Stomach (tissue), 9 donors: ENCODE results near the gene STAT5B. TPM values are rescaled to one million over a fixed set of nuclear protein-coding genes. Genes with fewer than 3 reads are reported as not detected.

ENCODE experiments used
- DNase-seq, 2 donors: peaks; one replicate each; pipeline versions ENCODE4 v3.0.0 to v3.0.0-alpha.2; 2013 to 2019
- H3K27ac ChIP-seq, 5 donors: fragments of 200-600 bp in 4 of 5; sonication (generic) in 4 of 5; one replicate each; pipeline ENCODE4 v1.5.1; 2013 to 2019; ENCODE audit warnings: mild to moderate bottlenecking in 1 of 5, moderate library complexity in 1 of 5
- H3K27me3 ChIP-seq, 3 donors: fragments of 200-600 bp; sonication (generic); one replicate each; pipeline ENCODE4 v1.5.1; 2017 to 2019; ENCODE audit warnings: mixed run types in 1 of 3
- H3K36me3 ChIP-seq, 4 donors: fragments of 200-600 bp; sonication (generic); 1 replicate in 3 of 4; 2 replicates in 1 of 4; pipeline ENCODE4 v1.5.1; 2016 to 2019
- H3K4me1 ChIP-seq, 4 donors: fragments of 200-600 bp; sonication (generic); one replicate each; pipeline ENCODE4 v1.5.1; 2016 to 2019
- H3K4me3 ChIP-seq, 4 donors: fragments of 200-600 bp; sonication (generic) in 3 of 4; one replicate each; pipeline ENCODE4 v1.5.1; 2016 to 2019; ENCODE audit warnings: mild to moderate bottlenecking in 1 of 4
- H3K9me3 ChIP-seq, 4 donors: fragments of 200-600 bp; sonication (generic); one replicate each; pipeline ENCODE4 v1.5.1; 2016 to 2019
- EP300 ChIP-seq: sonication (generic); formaldehyde crosslinking; IDR thresholded peaks from one replicate; pipeline ENCODE4 v1.6.1; 2017; ENCODE audit warnings: antibody characterized with exemption
- POLR2A ChIP-seq, 4 donors: fragments of 450-650 bp; IDR thresholded peaks; one replicate each; pipeline ENCODE4 v1.6.1; 2016; ENCODE audit warnings: antibody characterized with exemption in 4 of 4, control low read depth in 2 of 4, mild to moderate bottlenecking in 1 of 4, moderate library complexity in 1 of 4
- POLR2AphosphoS5 ChIP-seq, 3 donors: sonication (generic); formaldehyde crosslinking; IDR thresholded peaks; one replicate each; pipeline ENCODE4 v1.6.1; 2016; ENCODE audit warnings: antibody characterized with exemption in 3 of 3
- WGBS, 5 donors: extraction: QIAGEN DNeasy Blood & Tissue Kit in 3 of 5; methylation state at CpG; one replicate each; pipeline versions ENCODE4 v1.1.5 to v1.1.7; 2013 to 2018; 5-methylcytosine and 5-hydroxymethylcytosine counted together
- intact Hi-C: fragments of 100-400 bp; cut with DNase I; formaldehyde crosslinking; loops from one replicate; pipeline ENCODE4 v1.15.1; 2023; ENCODE audit warnings: low total_unique reads
- polyA plus RNA-seq, 3 donors: library from polyadenylated mRNA; stranded (reverse); fragments of 200-250 nt; gene quantifications; one replicate each; pipeline ENCODE4 v1.2.3, GENCODE V29; 2013
- total RNA-seq, 5 donors: library from RNA; depleted of rRNA; stranded (reverse); fragments of >200 nt; gene quantifications; one replicate each; pipeline versions ENCODE4 v1.1.0 to v1.2.3, GENCODE V29; 2014 to 2016
- TF ChIP-seq, protein P1 (sequence below), 7 experiments: fragments of 450-650 bp in 4 of 7; fragments of 200-600 bp in 3 of 7; sonication (generic) in 3 of 7; IDR thresholded peaks; one replicate each; pipeline ENCODE4 v1.5.1; 2016 to 2019; ENCODE audit warnings: antibody characterized with exemption in 7 of 7, control low read depth in 2 of 7, mild to moderate bottlenecking in 1 of 7
- donor health status: healthy with polysubstance abuse.
- donor health status: Bipolar disorder and iron deficiency.
- donor health status: healthy.

The STAT5B gene
- total and polyA plus RNA-seq, 8 donors: 18.9 to 86.2 (median 52.4) TPM

DNA sequence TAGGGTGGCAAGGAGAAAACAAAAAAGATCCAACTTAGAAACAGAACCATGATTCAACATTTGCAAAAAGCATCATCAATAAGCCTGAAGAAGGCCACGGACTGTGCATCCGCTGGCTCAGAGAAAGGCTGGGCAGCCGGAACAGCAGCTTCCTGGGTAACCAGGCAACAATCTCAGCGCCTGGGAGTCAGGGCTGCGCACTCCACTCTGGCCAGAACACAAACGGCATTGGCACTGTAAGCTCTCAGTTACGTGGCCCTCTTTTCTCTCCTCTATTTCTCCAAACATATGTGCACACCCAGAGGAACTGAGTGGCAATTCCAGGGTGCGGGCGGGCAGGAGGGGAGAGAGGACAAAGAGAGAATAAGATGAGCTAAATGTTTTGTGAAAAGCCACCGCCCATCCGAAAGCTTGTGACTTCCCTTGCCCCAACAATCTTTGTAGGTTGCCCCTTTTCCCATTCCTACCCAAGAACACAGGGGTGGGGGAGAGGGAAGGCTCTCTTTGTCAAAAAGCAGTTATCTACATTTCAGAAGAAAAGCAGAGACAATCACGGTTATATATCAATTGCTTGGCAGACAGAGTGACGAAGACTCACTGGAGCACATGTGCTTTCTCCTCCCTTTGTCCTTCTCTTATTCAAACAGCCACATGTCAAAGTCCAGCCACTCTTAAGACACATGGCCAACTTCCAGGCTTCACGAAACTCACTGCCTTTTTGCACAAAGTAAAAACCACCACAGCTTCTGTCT, 75.3 kb downstream of the STAT5B start:
- peak; percentile 73 to 86 for DNase-seq
- intact Hi-C loops: no loop called here
- Histone ChIP-seq H3K4me1 (peaks cover 0 to 16% (median 13%) of the 10 kb centered on the region in 4 donors), H3K4me3 (no peak overlapping the region), H3K27me3 (no peaks in the 10 kb centered on the region), H3K27ac (peak overlapping the region; percentile 27 to 65 (median 56)), H3K9me3 (no peaks in the 10 kb centered on the region), H3K36me3 (peaks cover 14 to 71% (median 65%) of the 10 kb centered on the region in 4 donors)
- WGBS, 5 donors: 27 to 49% (median 35%) methylated on average over 14 of the region's 14 CpGs
- TF ChIP-seq EP300 (no peak), POLR2A (IDR thresholded peaks at IDR 0.05) (no peak), POLR2AphosphoS5 (IDR thresholded peaks at IDR 0.05) (peak in 1 of 3 donors; percentile 42)
- TF ChIP-seq, protein P1, sequence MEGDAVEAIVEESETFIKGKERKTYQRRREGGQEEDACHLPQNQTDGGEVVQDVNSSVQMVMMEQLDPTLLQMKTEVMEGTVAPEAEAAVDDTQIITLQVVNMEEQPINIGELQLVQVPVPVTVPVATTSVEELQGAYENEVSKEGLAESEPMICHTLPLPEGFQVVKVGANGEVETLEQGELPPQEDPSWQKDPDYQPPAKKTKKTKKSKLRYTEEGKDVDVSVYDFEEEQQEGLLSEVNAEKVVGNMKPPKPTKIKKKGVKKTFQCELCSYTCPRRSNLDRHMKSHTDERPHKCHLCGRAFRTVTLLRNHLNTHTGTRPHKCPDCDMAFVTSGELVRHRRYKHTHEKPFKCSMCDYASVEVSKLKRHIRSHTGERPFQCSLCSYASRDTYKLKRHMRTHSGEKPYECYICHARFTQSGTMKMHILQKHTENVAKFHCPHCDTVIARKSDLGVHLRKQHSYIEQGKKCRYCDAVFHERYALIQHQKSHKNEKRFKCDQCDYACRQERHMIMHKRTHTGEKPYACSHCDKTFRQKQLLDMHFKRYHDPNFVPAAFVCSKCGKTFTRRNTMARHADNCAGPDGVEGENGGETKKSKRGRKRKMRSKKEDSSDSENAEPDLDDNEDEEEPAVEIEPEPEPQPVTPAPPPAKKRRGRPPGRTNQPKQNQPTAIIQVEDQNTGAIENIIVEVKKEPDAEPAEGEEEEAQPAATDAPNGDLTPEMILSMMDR (IDR thresholded peaks at IDR 0.05): no peak

DNA sequence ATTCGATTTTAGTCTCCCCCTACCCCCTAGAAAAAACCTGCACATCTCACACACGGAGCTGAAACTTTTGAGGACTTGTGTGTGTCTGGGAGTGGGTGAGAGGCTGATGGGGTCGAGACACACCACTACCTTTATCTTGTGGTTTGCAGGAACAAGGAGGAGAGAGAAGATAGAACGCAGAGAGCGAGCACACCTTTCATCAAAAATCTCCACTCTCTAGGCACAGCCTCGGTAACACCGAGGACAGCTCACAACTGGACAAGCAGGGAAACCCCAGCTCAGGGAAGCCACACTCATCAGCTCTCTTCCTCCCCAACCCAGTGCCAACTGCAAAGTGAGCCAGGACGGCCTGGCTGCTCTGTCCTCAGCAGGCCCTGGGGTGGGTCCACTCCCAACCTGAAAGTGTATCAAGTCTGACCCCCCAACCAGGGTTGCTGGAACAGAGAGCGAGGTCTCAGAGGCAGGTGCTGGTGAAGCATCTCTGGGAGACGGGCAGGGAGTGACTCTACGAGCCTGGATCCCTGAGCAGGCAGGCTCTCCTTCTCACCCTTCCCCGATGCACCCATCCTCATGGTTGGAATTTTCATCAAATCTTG, 76.7 kb downstream of the STAT5B start:
- Histone ChIP-seq H3K27ac (peak overlapping the region in 4 of 5 donors; percentile 7 to 61 (median 32)), H3K9me3 (no peaks in the 10 kb centered on the region), H3K27me3 (no peaks in the 10 kb centered on the region), H3K4me3 (no peak overlapping the region), H3K36me3 (peaks cover 10 to 57% (median 51%) of the 10 kb centered on the region in 4 donors), H3K4me1 (peaks cover 0 to 21% (median 18%) of the 10 kb centered on the region in 4 donors)
- intact Hi-C loops: no loop called here
- WGBS, 5 donors: 76 to 91% (median 86%) methylated on average over 10 to 12 of the region's 12 CpGs
- no peak for DNase-seq
- TF ChIP-seq POLR2AphosphoS5 (IDR thresholded peaks at IDR 0.05) (no peak), POLR2A (IDR thresholded peaks at IDR 0.05) (no peak), EP300 (no peak)
- TF ChIP-seq, protein P1 (IDR thresholded peaks at IDR 0.05): no peak

DNA sequence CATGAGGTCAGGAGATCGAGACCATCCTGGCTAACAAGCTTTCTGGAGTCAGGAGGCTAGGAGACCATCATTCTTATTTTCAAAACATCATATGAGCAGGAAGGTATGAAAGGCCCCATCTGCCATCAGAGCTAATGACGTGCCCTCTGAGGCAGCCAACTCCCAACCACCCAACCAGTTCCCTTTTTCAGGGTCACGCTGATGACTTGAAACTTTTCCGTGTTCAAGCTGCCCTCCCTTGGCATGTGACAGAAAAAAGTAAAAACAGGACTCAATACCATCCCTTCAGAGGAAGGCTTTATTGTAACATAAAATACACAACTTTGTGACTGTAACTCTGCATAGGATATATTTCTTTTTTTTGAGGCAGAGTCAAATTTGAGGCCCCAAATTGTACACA, 77.3 kb downstream of the STAT5B start:
- H3K27me3 ChIP-seq: no peaks in the 10 kb centered on the region
- WGBS, 5 donors: 73 to 82% (median 81%) methylated on average over 4 of the region's 4 CpGs
- peaks cover 0 to 24% (median 21%) of the 10 kb centered on the region in 4 donors for H3K4me1 ChIP-seq
- intact Hi-C loops: no loop called here
- H3K36me3 ChIP-seq: peaks cover 4 to 51% (median 45%) of the 10 kb centered on the region in 4 donors
- H3K4me3 ChIP-seq: no peak overlapping the region
- peak overlapping the region in 4 of 5 donors; percentile 9 to 61 (median 22) for H3K27ac ChIP-seq
- TF ChIP-seq EP300: no peak
- no peak for TF ChIP-seq POLR2AphosphoS5 (IDR thresholded peaks at IDR 0.05)
- TF ChIP-seq, protein P1 (IDR thresholded peaks at IDR 0.05): no peak
- TF ChIP-seq POLR2A (IDR thresholded peaks at IDR 0.05): no peak
- H3K9me3 ChIP-seq: no peaks in the 10 kb centered on the region
- DNase-seq: peak in 1 of 2 donors; percentile 35

DNA sequence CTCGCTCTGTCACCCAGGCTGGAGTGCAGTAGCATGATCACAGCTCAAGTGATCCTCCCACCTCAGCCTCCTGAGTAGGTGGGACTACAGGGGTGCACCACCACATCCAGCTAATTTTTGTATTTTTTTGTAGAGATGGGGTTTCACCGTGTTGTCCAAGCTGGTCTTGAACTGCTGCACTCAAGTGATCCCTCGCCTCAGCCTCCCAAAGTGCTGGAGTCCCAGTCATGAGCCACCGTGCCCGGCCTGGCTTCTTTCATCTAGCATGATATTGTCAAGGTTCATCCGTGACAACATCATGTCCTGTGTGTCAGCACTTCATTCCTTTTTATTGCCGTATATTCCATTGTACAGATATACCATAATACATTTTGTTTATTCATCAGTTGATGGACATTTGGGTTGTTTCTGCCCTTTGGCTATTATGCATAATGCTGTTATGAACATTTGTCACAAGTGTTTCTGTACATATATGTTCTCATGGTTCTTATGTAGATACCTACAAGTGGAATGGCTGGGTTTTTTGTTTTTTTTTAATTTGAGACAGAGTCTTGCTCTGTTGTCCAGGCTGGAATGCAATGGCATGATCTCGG, 78.5 kb downstream of the STAT5B start:
- no peak for DNase-seq
- Histone ChIP-seq H3K36me3 (peaks cover 0 to 41% (median 33%) of the 10 kb centered on the region in 4 donors), H3K27ac (no peak overlapping the region), H3K4me3 (no peak overlapping the region), H3K9me3 (no peaks in the 10 kb centered on the region), H3K27me3 (no peaks in the 10 kb centered on the region), H3K4me1 (peaks cover 12 to 36% (median 33%) of the 10 kb centered on the region in 4 donors)
- intact Hi-C loops: no loop called here
- TF ChIP-seq POLR2A (IDR thresholded peaks at IDR 0.05) (no peak), POLR2AphosphoS5 (IDR thresholded peaks at IDR 0.05) (no peak), EP300 (no peak)
- TF ChIP-seq, protein P1 (IDR thresholded peaks at IDR 0.05): no peak
- 93 to 97% (median 94%) methylated on average over 8 of the region's 8 CpGs for WGBS, 5 donors
